ENCODE data around the gene IFITM10. TPM values are rescaled to one million over a fixed set of nuclear protein-coding genes. Genes with fewer than 3 reads are reported as not detected.
A peak's percentile ranks its signal among the peaks of the same experiment; 100 is the strongest.
"Not testable (repeated sequence)": the region's sequence is repeated elsewhere in the genome, so short reads cannot be mapped to it uniquely, and the experiment has no call there.

IFITM10 gene
- total RNA-seq, 1 donor, result 0.43 TPM

DNA sequence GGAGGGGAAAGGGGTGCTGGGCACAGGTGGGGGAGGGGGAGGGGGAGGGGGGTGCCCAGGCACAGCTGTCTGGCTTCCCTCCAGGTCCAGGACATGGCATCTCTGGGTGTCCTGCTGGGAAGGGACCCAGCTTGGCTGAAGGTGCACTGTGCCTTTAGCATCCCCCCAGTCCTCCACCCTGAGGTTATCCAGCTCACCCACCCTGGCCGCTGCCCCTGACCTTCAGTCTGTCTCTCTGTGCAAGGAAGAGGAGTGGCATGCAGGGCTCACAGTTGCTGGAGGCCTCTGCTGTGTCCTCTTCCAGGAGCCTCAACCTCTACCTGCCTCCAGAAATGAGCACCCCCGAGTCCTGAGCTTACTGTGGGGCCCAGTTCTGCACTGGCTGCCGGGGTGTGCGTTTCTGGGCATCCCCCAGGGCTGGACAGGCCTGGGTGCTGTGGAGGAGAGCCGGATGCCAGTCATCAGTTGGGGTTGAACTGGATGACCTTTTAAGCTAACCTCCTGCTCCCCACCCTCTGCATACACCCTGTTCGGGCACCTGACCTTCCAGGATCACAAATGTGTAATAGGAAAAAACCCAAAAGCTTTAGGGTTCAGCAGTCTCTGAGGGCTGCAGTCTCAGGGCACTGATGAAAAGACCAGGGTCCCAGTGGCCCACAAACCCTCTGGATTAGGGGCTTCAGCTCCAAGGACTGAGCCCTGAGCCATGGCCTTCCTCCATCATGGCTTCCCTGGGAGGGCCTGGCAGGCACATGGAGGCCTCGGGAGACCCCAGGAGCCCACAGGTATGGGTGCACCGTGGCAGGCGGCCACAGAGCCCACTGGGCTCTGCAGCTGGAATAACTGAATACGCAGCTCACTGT, 23.0 kb upstream of the IFITM10 start:
- TF ChIP-seq, protein P1, sequence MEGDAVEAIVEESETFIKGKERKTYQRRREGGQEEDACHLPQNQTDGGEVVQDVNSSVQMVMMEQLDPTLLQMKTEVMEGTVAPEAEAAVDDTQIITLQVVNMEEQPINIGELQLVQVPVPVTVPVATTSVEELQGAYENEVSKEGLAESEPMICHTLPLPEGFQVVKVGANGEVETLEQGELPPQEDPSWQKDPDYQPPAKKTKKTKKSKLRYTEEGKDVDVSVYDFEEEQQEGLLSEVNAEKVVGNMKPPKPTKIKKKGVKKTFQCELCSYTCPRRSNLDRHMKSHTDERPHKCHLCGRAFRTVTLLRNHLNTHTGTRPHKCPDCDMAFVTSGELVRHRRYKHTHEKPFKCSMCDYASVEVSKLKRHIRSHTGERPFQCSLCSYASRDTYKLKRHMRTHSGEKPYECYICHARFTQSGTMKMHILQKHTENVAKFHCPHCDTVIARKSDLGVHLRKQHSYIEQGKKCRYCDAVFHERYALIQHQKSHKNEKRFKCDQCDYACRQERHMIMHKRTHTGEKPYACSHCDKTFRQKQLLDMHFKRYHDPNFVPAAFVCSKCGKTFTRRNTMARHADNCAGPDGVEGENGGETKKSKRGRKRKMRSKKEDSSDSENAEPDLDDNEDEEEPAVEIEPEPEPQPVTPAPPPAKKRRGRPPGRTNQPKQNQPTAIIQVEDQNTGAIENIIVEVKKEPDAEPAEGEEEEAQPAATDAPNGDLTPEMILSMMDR (IDR thresholded peaks at IDR 0.05; ENCODE audit: insufficient read depth, low read depth, low read length), result no peak
- H3K4me3 ChIP-seq (ENCODE audit: low read depth, low read length), result no peak overlapping the region
- DNase-seq (ENCODE audit: low read depth), result no peak

DNA sequence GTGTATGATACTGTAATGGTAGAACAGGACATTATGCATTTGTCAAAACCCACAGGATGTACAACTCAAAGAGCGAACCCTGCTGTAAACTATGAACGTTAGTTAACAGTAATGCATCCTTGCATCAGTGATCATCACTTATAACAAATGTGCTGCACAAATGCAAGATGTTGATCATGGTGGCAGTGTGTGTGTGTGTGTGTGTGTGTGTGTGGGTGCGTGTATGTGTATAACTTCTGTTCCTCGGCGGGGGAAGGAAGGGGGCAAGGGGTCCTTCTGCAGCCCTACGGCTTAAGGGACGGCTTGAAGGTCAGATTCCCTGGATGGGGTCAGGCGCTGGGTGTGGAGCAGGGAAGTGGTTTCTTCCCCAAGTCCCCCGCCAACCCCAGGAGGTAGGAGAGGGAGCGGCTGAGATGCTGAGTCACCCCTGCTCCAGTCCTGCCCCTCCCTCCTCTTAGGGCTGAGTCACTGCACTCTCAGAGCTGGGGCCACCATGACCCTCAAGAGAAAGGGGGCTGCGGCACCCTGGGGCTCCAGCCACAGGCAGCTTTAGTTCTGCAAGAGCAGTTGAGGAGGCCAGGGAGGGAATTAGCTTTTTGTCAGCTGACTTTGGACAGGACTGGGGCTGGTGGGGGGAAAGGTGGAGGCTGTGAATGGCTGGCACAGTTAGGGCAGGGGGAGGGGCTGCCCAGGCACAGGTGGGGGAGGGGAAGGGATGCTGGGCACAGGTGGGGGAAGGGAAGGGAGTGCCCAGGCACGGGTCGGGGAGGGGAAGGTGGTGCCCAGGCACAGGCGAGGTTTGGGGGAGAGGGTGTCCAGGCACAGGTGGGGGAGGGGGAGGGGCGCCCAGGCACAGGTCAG, 22.1 kb upstream of the IFITM10 start:
- peak overlapping the region; percentile 34 for H3K4me3 ChIP-seq (ENCODE audit: low read depth, low read length)
- TF ChIP-seq, protein P1 (IDR thresholded peaks at IDR 0.05; ENCODE audit: insufficient read depth, low read depth, low read length), result no peak
- peak; percentile 88 for DNase-seq (ENCODE audit: low read depth)

DNA sequence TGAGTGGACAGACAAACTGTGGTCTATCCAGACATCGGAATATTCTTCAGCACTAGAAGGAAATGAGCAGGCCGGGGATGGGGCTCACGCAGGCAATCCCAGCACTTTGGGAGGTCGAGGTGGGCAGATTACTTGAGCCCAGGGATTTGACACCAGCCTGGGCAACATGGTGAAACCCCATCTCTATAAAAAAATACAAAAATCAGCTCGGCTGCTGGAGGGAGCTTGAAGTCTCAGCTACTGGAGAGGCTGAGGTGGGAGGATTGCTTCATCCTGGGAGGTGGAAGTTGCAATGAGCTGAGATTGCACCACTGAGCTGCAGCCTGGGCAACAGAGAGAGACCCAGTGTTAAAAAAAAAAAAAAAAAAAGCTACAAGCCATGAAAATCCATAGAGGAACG, 21.3 kb upstream of the IFITM10 start:
- DNase-seq (ENCODE audit: low read depth), result peak; percentile 85
- TF ChIP-seq, protein P1 (IDR thresholded peaks at IDR 0.05; ENCODE audit: insufficient read depth, low read depth, low read length), result no peak
- H3K4me3 ChIP-seq (ENCODE audit: low read depth, low read length), result no peak overlapping the region

DNA sequence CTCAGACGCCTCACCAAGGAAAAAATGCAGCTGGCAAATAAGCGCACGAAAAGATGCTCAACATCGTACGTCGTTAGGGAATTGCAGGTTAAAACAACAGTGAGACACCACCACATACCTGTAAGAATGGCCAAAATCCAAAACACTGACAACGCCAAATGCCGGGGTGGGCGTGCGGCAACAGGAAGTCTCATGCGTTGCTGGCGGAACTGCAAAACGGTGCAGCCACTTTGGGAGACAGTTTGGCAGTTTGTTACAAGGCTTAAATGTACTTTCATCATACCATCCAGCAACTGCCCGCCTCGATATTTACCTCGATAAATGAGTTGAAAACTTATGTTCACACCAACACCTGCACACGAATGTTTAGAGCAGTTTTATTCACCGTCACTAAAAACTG, 20.9 kb upstream of the IFITM10 start:
- no peak overlapping the region for H3K4me3 ChIP-seq (ENCODE audit: low read depth, low read length)
- TF ChIP-seq, protein P1 (IDR thresholded peaks at IDR 0.05; ENCODE audit: insufficient read depth, low read depth, low read length), result no peak
- DNase-seq (ENCODE audit: low read depth), result no peak

DNA sequence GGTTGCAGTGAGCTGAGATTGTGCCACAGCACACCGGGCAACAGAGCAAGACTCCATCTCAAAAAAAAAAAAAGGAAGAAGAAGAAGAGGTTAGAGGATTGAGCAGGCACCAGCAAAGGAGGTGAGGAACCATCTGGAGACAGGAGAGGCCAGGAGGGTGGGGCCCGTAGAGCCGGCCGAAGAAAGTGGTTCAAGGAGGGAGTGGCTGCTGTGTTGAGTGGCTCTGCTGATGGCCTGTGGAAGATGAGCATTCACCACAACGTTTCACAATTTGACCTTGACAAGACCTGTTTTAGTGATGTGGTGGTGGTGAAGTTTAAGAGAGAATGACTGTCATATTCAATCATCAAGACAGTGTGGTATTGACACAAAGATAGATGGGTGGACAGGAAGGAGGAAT, 20.1 kb upstream of the IFITM10 start:
- TF ChIP-seq, protein P1 (IDR thresholded peaks at IDR 0.05; ENCODE audit: insufficient read depth, low read depth, low read length), result no peak
- DNase-seq (ENCODE audit: low read depth), result no peak
- H3K4me3 ChIP-seq (ENCODE audit: low read depth, low read length), result no peak overlapping the region

DNA sequence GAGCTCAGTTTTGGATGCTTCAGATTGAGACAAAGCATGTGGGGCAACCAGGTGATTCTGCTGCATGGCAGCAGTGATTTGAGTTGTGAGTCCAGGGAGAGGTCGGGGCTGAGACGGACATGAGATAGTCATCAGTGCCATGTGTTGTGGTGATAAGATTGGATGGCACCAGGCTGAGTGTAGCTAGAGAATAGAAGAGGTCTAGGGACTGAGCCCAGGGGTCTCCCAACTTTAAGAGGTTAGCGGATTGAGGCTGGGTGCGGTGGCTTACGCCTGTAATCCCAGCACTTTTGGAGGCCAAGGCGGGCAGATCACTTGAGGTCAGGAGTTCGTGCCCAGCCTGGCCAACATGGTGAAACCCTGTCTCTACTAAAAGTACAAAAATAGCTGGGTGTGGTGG, 19.7 kb upstream of the IFITM10 start:
- no peak overlapping the region for H3K4me3 ChIP-seq (ENCODE audit: low read depth, low read length)
- TF ChIP-seq, protein P1 (IDR thresholded peaks at IDR 0.05; ENCODE audit: insufficient read depth, low read depth, low read length), result no peak
- no peak for DNase-seq (ENCODE audit: low read depth)

DNA sequence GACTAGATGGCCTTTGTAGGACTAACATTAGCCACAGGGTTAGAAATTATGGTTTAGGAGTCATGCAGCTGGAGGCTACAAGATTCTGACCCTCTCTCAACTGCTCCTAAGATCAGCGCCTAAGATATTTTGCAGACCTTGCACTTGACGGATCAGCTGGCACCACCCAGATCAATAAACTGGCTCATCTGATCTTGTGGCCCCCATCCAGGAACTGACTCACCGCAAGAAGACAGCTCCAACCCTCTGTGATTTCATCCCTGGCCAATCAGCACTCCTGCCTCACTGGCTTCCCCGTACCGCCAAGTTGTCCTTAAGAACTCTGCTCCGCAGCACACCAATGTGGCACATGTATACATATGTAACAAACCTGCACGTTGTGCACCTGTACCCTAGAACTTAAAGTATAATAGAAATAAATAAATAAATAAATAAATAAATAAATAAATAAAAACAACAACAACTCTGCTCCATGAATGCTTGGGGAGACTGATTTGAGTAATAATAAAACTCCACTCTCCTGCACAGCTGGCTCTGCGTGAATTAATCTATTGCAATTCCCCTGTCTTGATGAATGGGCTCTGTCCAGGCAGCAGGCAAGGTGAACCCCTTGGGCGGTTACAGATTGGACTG, 19.0 kb upstream of the IFITM10 start:
- not testable (repeated sequence) for H3K4me3 ChIP-seq (ENCODE audit: low read depth, low read length)
- DNase-seq (ENCODE audit: low read depth), result peak; percentile 28
